Stimulated activated CD4-positive, alpha-beta T cell treated with anti-CD3 and anti-CD28 coated beads, Interleukin-4, amount 100 ng/mL, for 1 hour (primary cell): Measurements from ENCODE around the gene SFSWAP.
"Not testable (repeated sequence)": the region's sequence is repeated elsewhere in the genome, so short reads cannot be mapped to it uniquely, and the experiment has no call there.

ENCODE experiments used
- DNase-seq: peaks from one replicate; pipeline ENCODE4 v3.0.0-alpha.2; 2020

Gene SFSWAP

DNA sequence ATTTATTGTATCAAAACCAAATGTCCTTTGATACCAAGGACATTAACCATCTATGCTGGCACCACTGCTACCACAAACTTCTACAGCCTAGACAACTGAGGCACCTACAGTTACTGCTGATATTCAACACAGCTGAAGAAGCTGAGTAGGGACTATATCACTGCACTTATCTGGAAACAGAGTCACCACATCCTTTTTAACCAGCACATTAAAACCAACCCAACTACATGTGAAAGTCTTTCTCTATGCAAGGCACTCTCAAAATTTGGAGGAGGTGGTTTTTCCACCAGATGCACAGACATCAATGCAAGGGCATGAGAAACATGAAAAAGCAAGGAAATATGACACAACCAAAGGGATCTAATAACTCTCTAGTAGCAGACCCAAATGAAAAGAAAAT lies 7.7 kb upstream of the SFSWAP start:
- DNase-seq = no peak

DNA sequence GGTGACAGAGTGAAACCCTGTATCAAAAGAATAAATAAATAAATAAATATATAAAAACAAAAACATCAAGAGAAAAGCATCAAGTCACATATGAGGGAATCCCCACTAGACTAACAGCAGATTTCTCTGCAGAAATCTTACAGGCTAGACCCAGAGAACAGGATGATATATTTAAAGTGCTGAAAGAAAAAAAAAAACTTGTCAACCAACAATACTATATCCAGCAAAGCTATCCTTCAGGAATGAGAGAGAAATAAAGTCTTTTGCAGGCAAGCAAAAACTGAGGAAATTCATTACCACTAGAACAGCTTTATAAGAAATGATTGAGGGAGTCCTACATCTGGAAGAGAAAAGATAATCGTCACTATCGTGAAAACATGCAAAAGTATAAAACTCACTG lies 6.4 kb upstream of the SFSWAP start:
- DNase-seq = no peak

DNA sequence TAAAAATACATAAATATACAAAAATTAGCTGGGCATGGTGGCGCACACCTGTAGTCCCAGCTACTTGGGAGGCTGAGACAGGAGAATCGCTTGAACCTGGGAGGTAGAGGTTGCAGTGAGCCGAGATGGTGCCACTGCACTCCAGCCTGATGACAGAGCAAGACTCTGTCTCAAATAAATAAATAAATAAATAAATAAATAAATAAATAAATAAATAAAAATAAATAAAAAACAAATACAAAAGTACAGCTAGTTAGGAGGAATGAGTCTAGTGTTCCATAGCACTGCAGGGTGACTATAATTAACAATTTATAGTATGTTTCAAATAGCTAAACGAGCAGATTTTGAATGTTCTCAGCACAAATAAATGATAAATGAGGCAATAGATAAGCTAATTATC lies 4.2 kb upstream of the SFSWAP start:
- DNase-seq = not testable (repeated sequence)

DNA sequence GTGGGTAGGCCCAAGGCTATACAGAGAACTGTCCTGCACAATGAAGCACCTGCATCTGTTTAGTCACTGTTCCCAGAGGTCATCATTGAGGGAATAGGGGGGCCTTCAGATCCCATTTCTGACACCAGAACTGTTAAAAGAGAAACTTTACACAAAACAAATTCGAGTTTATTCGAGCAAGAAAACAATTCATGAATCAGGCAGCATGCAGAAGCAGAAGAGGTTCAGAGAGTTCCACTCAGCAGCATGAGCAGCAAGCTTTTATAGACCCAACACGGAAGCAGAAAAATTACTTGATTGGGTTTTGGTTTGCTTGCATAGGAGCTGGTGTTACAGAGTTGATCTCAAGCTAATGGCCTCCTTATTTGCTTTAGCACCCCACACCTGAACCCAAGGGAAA lies 1.7 kb upstream of the SFSWAP start:
- DNase-seq = no peak

DNA sequence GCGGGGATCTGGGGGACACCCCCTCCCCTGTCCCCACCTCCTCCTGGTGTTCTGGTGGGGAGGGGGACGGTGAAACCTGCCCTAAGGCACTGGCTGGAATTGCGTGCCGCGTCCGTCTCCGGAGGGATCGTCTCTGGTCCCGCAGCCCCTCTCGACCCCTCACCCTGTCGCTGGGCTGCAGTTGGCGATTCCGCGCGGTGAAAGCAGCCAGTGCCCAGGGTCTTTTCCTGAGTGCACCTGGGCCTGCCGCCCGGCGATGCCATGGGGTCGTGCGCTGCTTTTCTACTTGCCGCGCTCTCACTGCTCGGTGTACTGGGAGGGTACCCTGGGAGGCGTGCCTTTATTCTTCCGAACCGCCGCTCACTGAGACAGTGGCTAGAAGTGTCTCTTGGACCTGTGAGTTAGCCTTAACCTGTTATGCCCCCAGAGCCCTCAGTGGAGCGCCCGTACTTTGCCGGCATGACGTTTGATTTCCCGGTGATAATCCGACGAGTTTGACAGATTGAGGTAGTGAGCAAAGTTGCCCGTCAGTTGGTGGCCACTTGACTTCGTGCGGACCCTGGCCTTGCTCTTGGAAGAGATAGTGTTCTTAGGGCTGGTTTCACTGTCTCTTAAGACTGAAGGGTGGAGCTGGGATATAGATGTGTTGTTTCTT lies 788 bp downstream of the SFSWAP start:
- no peak for DNase-seq

DNA sequence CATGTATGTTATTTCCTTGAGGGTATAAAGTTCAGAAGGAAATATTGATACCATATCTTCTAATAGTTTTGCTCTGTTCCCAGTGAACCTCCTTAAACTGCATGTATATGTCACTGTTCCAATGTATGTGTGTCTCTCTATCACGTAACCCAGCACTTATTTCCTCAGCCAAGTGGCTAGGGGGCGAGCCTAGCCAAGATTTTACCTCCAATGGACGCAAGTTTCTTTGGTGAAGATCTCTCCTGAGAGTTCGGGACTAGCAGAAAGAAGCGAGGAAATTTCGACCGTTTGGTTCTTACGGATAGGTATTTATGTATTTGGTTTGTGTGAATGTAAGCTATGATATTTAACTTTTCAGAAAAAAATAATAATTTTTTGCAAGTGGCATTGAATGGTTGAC lies 2.5 kb downstream of the SFSWAP start:
- no peak for DNase-seq

DNA sequence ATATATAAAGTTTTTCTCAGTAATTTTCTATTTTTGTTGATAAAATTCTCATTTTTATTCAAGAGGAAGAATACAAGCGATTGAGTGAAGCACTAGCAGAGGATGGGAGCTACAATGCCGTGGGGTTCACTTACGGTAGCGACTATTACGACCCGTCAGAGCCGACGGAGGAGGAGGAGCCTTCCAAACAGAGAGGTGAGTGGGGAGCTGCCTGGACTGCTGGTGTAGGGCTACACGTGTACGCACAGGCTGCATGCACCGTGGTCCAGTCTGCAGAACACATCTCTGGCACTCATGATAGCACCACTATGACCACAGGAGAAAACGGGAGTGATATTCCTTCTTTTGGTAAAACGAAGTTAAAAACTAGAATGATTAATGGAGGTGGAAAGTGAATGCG lies 3.9 kb downstream of the SFSWAP start:
- DNase-seq = no peak

DNA sequence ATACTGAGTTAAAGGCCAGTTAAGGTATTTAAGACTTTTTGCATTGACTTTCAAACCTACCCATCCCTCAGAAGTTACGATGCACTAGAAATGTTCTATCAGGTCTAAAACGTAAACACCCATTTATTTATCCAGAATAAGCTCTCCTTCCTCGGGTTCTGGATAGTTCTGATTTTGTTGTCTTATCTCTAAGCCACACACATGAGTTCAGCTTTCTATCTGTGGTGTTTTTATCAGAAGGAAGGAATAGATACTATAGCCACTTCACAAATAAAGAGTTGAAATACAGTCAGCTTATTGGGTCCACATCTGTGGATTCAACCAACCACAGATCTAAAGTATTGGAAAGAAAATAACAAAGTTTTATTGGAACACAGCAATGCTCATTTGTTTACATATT lies 5.4 kb downstream of the SFSWAP start:
- DNase-seq = no peak

DNA sequence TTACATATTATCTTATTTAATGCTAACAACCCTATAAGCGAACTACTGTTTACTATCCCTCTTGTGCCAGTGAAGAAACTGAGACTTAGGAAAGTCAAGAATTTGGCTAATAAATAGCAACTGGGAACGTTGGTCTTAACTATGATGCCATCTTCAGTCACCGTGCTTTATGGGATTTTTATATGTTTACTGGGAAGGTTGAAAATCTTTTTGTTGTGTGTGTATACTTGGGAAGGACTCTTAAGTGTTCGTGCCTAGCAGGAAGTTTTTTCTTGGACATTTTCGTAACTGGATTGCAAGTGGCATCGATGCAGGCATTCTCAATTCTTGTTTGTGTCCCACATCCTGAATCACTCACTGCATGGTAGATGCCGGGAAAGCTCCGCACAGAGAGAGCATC lies 9.4 kb downstream of the SFSWAP start:
- no peak for DNase-seq

DNA sequence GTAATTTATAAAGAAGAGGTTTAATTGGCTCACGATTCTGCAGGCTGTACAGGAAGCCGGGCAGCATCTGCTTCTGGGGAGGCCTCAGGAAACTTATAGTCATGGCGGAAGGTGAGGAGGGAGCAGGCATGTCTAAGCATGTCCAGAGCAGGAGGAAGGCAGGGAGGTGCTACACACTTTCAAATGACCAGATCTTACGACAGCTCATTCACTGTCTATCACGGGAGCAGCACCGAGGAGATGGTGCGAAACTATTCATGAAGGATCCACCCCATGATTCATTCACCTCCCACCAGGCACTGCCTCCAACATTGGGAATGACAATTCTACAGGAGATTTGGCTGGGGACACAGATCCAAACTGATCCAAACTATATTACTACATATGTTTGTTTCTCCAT lies 10.0 kb downstream of the SFSWAP start:
- DNase-seq = no peak

DNA sequence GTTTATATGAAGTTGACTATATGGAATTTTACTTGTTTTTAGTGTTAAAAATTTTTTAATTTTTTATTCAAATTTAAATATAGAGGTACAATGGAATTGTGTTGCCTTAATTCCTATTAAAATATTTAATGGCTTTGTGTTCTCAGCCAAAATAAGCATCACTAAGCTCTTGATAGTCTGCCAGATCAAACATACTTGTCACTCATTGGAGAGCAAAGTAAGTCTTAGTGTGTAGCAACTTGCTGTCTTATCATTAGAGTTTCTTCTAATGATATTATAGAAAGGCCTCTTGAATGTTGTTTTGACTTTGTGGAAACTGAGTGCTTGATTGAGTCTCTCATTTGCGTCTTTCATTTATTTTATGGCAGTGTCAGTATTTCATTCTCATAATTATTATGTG lies 10.7 kb downstream of the SFSWAP start:
- no peak for DNase-seq

DNA sequence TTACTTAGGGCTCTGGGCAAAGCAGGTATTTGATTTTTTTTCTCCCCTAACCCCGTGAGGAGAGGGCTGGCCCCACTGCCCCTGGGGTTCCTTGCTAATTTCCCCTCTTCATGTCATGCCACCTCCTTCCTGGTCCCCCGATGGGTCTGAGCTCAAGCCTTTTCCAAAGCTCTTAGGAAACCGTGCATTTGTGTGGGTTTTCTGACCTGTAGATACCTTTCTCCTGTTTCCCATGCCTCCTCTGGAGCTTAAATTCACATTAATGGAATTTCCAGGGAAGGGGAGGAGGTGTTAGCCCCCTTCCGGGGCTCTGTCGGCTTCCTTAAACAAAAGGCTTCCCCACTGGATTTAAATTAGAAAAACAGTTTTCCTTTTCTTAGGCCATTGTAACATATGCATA lies 12.6 kb downstream of the SFSWAP start:
- DNase-seq = no peak

DNA sequence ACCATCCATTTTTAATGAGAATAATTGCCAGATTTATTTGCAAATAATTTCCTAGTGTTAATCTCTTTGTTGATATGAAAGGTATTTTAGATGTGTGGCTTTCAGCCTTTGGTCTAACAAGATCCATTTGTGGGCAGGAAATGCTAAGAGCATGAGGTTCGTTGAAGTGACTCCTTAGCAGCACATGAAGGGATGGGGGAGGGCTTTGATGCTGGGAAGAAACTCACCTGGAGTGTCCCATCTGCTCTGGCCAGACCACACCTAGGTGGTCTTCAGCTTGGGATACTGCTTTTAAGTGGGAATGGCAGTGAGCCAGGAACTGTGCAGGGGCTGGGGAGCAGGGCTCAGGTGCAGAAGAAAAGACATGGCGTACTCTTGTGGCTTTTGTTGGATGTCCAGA lies 13.6 kb downstream of the SFSWAP start:
- DNase-seq = no peak

DNA sequence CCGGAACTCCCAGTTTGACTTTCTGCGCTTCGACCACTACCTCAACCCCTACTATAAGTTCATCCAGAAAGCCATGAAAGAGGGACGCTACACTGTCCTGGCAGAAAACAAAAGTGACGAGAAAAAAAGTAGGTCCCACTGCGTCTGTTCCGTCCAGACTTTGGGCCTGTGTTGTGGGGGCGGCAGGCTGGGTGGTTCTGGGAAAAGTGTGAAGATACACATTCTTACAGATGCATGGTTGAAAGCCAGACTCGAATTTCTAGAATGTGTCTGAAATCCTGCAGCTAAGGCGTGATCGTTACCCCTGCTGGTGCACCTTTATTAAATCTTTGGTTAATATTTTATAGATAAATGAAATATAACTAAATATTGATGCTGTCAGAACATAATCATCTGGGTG lies 14.6 kb downstream of the SFSWAP start:
- DNase-seq = no peak

DNA sequence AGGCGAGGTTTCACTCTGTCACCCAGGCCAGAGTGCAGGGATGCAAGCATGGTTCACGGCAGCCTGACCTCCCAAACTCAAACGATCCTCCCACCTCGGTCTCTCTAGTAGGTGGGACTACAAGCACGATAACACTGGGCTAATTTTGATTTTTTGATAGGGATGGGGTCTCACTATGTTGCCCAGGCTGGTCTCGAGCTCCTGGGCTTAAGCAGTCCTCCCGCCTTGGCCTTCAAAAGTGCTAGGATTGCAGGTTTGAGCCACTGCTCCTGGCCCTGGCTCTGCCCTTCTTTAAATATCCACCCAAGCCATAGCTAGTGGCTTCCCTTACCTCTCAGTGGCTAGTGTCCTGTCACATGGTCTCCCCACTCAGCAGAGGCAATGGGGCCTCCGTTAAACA lies 17.8 kb downstream of the SFSWAP start:
- no peak for DNase-seq

DNA sequence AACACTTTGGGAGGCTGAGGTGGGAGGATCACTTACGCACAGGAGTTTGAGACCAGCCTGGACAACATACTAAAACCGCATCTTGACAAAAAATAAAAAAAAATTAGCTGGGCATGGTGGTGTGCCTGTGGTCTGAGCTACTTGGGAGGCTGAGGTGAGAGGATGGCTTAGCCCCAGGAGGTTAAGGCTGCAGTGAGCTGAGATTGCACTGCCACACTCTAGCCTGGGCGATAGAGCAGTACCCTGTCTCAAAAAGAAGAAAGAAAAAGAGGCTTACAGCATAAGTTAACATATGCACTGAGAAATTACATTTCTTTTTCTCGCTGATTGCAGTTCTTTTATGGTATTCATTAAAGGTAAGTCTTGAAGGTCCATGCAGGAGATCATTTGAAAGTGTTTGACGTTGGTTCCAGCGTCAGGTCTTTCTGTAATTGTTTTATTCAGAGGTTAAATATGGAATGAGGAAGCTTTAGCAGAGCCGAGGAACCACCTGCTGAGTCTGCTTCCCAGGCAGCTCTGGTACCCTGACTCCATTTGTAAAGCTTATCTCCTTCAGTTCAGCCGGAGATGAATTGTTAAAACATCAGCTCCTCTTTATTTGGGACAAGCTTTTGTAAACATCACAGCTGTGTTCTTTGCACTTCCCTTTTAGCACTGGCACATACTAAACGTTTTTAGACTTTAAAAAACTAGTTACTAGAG lies 18.5 kb downstream of the SFSWAP start:
- DNase-seq = no peak

DNA sequence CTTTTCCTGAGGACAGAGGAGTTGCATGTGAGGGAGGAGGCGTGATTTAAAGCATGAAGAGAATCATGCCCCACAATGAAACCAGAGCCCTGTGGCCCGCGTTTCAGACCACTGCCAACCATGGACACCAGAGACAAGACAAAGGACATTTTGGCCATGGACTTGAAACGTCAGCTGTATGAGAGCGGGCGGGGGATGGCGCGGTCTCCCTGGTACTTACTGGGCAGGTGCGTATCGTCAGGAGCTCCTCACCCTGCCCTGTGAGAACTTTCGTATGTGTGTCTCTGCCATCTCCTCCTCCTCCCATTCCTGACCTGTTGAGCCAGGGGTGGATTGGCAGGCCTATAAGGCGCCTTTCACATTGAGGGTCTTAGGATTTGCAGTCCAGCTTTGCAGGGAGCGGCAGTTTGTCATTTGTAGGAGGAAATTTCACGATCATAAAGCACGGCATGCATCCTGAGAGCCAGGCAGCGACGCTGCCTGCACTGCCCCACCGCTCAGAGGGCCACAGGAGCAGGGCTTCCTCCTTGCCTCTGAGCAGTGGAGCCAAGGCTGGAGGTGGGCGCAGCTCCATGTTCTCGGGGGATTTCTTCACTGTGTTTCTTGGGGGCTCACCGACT lies 22.2 kb downstream of the SFSWAP start:
- no peak for DNase-seq

DNA sequence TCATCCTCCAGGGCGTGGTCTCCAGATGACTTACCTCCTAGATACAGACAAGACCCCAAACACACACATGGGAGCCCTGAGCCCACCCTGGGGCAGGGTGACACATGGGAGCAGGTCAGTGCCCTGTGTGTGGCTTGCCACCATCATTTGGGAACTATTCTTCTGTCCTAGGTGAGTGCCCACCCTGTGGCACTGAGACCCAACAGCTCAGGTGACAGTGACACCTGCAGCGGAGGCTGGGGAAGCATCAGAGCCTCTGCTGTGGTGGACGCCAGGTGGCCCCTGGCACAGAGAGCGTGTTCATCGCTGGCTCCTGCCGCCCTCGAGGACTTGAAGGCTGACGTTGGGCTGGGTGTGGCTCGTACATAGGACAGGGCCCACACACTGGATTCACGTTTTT lies 23.0 kb downstream of the SFSWAP start:
- no peak for DNase-seq

DNA sequence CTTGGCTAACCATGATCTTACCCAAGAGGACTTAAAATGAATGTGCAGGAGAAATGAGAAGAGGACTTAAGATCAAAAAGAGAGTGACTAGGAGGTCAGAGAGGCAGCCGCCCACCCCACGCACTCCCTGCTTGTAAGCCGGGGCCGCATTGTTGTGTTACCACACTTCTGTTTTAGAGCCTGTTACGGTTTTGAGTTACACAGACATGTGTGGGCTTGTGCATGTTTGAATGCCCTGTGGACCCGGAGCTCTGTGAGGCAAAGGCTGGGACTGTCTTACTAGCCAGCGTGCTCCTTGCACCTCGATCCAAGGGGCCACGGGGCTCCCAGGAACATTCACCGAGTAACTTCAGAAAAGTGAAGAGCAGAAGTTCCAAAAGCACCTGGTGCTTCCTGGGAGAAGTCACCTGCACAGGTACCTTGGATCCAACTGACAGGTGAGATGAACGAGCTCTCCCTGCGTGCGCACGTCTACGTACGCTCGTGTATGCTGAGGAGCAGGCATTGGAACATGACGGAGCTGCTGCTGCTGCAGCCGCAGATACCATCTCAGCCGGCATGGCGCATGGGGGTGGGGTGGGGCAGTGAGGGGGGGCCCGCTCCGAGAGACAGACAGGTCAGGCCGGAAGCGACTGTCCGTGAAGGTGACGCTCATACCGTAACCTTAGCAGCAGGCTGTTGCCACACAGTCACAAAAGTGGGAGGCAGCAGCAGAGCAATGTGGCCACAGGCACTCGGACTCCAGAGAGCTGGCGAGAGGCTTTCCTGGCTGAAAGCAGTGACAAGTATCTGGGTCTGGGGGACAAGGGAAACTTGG lies 23.7 kb downstream of the SFSWAP start:
- DNase-seq = no peak

DNA sequence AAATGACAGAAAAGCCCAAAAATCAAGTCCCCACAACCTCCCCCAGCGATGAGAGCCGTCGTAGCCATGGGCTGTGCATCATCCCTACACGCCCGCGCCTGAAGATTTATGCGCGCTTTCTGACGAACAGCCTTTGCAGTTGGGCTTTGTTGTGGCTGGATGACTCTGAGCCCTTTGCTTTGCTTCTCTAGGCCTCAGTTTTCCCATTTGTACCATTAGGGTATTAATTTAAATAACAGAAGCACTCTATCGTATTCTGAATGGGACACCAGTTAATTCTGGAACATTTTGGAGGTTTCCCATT lies 24.2 kb downstream of the SFSWAP start:
- DNase-seq = no peak

DNA sequence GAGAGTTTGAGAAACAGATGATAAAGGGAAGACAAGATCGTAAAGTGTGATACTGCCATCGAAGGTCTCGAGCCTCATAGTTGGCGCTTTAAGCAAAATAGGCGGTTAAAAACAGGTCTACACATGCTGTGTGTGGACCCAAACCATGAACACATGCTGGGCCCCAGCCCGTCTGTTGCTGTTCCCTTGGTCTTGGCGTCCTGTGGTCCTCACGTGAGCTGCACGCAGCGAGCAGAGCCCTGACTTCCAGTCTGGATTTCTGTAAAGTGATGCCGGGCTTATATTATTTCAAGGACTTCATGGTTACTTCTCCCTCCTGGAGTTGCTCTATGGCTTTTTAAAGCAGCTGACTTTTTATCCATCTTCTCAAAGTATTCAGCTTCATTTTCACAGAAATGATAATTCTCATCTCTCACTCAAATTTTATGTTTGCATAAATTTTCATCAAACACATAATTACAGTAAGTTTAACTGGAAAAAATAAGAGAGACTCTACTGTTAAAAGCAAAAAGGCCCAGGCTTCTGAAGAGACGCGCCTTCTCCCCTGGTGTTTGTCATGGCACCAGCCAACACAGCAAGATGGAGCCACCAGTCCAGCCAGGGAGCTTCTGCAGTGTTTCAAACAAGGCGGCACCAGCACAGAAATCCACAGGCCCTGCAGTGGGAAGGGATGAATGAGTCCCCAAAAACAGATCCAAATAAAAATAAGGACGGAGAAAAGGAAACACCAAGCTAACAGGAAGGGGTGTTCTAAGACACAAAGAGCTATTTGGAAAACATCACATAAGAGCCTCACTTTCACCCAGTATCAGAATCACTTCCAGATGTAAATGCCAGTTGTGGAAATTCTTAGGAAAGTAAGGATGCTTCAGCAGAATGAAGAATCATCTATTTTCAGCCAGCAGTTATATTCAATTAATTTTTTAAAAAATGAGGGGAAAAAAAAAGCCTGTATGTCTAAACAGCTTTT lies 24.9 kb downstream of the SFSWAP start:
- DNase-seq = no peak

DNA sequence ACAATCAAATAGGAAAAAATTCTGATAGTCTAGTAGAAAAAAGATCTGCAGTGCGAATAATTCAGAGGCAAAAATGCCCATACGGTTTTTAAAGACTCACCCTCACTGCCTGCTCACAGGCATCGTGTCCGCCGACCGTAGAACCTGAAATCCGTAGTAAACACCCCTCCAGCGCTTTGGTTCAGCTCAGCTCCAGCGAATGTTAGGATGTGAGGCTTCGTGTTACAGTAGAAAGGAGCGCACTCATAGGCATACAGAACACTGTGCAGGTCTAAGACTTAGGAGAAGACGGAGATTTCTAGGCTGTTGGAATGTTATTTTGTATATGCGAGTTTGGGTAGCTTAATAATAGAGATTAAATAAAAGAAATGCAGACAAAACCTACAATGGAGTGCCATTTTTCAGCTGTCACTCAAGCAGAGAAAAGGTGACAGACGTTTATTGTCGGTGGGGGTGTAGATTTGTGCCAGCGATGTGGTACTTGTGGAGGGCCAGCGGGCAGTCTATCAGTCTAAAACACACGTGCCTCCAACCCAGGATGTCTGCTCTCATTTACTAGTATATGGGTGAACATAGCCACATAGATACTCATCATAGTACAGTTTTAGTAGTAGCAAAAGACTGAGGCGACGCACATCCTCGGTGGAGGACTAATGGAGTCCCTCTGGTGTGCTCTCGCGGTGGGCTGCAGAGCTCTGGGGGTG lies 25.7 kb downstream of the SFSWAP start:
- DNase-seq = no peak
